Calu3 (cell line): ENCODE measurements around the gene C19orf25. TPM values are rescaled to one million over a fixed set of nuclear protein-coding genes. Genes with fewer than 3 reads are reported as not detected.

Experiments used
- BruUV-seq: library from RNA; stranded (reverse); fragments of 400-500 nt; replicated peaks from 2 replicates; lab custom pipeline; 2021; lab: Mats Ljungman, UMichigan
- CTCF ChIA-PET: fragments of 300-600 bp; sonication (Branson Sonifier 250); formaldehyde crosslinking; loops from one replicate; lab custom pipeline; 2022; ENCODE audit warnings: antibody characterized with exemption; lab: Charles Lee
- DNase-seq: peaks from one replicate; pipeline ENCODE4 v3.0.0; 2022
- H3K27ac Mint-ChIP-seq: one replicate; pipeline ENCODE4 v1.8.0; 2022; ENCODE audit warnings: mixed read lengths; ENCODE audit not compliant: unreplicated experiment
- H3K27me3 Mint-ChIP-seq: one replicate; pipeline ENCODE4 v1.8.0; 2022; ENCODE audit warnings: mixed read lengths; ENCODE audit not compliant: unreplicated experiment
- H3K36me3 Mint-ChIP-seq: one replicate; pipeline ENCODE4 v1.8.0; 2022; ENCODE audit warnings: mild to moderate bottlenecking, moderate library complexity, mixed read lengths; ENCODE audit not compliant: insufficient read depth, unreplicated experiment
- H3K4me1 Mint-ChIP-seq: one replicate; pipeline ENCODE4 v1.8.0; 2022; ENCODE audit warnings: mild to moderate bottlenecking, low read depth, mixed read lengths; ENCODE audit not compliant: unreplicated experiment
- H3K4me3 Mint-ChIP-seq: one replicate; pipeline ENCODE4 v1.8.0; 2022; ENCODE audit warnings: mild to moderate bottlenecking, low read depth, moderate library complexity, mixed read lengths; ENCODE audit not compliant: unreplicated experiment
- H3K9me3 Mint-ChIP-seq: one replicate; pipeline ENCODE4 v1.8.0; 2022; ENCODE audit warnings: low read depth, mixed read lengths; ENCODE audit not compliant: unreplicated experiment
- CTCF ChIP-seq: fragments of 200-600 bp; IDR thresholded peaks from one replicate; pipeline ENCODE4 v1.8.0; 2022; ENCODE audit warnings: antibody characterized with exemption; ENCODE audit not compliant: unreplicated experiment
- intact Hi-C: fragments of 100-400 bp; cut with micrococcal nuclease; formaldehyde crosslinking; loops from one replicate; pipeline ENCODE4 v1.10.0; 2022; ENCODE audit not compliant: unreplicated experiment
- total RNA-seq: library from RNA; stranded (reverse); gene quantifications from 2 replicates; pipeline ENCODE4 v1.2.3, GENCODE V29; 2022

C19orf25 gene
- total RNA-seq, 1 experiment from 2014 or later = 33.7 TPM

DNA sequence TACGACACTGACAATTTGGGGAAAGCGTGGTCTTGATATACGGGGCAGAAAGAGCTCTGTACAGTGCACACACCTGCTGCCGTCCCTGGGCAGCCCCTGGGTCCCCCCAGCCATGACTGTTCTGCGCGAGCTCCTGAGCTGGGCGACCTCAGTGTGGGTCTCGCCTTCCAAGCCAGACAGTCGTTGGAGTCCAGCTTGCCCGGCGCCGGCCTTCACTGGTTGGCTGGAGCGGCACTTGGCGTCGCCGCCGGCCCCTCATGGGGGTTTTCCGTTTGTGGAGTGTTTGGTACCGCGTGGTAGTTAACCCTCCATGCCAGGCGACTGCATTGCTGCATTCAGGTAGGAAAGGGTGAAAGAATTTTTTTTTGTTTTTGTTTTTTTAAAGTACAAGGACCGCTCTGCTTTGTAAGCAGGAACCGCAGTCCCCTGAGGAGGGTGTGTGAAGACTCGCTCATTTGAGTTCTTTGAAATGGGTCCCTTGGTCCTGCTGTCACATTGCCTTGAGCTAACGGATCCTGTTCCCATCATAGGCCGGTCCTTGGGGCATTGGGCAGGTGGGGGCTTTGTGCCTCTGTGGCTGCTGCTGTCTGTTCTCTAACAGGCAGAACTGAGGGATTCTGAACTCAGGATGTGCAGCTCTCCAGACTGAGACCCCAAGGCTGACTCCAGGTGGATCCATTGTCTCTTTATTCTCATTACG lies 51.6 kb downstream of the C19orf25 start:
- peaks cover 50% of the 10 kb centered on the region for H3K36me3 Mint-ChIP-seq
- no peak overlapping the region for H3K4me3 Mint-ChIP-seq
- no peaks in the 10 kb centered on the region for H3K4me1 Mint-ChIP-seq
- no peaks in the 10 kb centered on the region for H3K27me3 Mint-ChIP-seq
- no peaks in the 10 kb centered on the region for H3K9me3 Mint-ChIP-seq
- BruUV-seq = no TSS peak
- CTCF ChIA-PET = no interaction called here
- DNase-seq = no peak
- TF ChIP-seq CTCF = no peak
- intact Hi-C loops = no loop called here
- H3K27ac Mint-ChIP-seq = no peak overlapping the region

- H3K27me3 Mint-ChIP-seq = no peaks in the 10 kb centered on the region
- no peak for TF ChIP-seq CTCF
- DNase-seq = no peak
- H3K9me3 Mint-ChIP-seq = no peaks in the 10 kb centered on the region
- intact Hi-C loops = no loop called here
- CTCF ChIA-PET = no interaction called here
- H3K36me3 Mint-ChIP-seq = peaks cover 44% of the 10 kb centered on the region
- no TSS peak for BruUV-seq
- no peak overlapping the region for H3K27ac Mint-ChIP-seq
- no peaks in the 10 kb centered on the region for H3K4me1 Mint-ChIP-seq
- H3K4me3 Mint-ChIP-seq = no peak overlapping the region
These were observed 52.3 kb downstream of the C19orf25 start for GRCh38 chr19:1426736-1427135.

DNA sequence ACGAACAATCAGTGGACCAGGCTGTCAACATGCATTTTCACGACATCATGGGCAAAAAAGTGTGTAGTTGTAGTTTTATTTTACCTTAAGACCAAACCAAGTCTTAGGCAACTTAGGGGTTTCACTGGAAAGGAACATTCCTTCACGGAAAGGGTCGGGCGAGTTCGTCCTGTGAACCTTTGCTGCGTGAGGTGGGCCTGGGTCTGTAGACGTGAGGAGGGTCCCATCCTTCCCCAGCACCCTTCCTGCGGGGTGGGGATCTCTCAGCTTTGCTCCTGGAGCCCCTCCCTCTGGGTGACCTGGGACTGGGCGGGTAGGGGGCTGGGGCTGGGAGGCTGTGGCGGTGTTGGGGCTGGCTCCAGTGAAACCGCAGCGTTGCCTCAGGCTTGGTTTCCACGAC lies 53.1 kb downstream of the C19orf25 start:
- H3K4me3 Mint-ChIP-seq = no peak overlapping the region
- no peaks in the 10 kb centered on the region for H3K9me3 Mint-ChIP-seq
- peaks cover 42% of the 10 kb centered on the region for H3K36me3 Mint-ChIP-seq
- no peak for DNase-seq
- no TSS peak for BruUV-seq
- no peaks in the 10 kb centered on the region for H3K4me1 Mint-ChIP-seq
- no peak for TF ChIP-seq CTCF
- CTCF ChIA-PET = no interaction called here
- H3K27ac Mint-ChIP-seq = no peak overlapping the region
- no peaks in the 10 kb centered on the region for H3K27me3 Mint-ChIP-seq
- intact Hi-C loops = no loop called here

DNA sequence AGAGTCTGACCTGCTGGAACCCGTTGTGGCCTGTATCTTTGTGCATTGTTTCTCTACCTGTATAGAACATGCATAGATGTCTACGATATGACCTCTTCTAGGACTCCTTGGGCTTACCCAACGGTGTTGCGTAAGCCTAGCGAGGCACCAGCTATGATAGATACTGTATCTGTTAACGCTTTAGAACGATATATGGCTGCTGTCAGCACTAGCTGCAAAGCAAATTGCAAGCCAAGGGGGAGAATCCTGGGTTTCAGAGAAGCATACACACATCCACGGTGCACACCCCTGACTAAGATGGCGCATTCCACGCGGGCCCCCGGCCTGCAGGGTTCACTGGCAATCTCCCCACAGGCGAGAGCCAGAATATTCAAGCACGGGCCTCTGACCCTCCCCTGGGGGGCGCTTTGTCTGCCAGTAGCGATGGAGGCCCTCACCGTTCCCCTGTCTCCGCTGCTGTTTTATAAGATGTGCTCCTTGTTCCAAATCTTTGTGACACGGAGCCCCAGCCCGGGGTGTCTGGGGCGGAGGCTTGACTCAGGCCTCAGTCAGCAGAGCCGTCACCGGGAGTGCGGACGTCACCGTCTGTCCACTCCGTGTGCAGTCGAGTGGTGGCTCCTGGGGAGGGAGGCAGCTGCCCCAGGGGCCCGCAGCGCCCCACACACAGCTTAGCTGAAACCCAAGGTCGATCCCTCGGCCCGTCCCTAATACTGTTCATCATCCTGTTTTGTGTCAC lies 53.7 kb downstream of the C19orf25 start:
- H3K4me3 Mint-ChIP-seq = no peak overlapping the region
- CTCF ChIA-PET = no interaction called here
- no peak overlapping the region for H3K27ac Mint-ChIP-seq
- no peak for DNase-seq
- peaks cover 42% of the 10 kb centered on the region for H3K36me3 Mint-ChIP-seq
- BruUV-seq = no TSS peak
- H3K9me3 Mint-ChIP-seq = no peaks in the 10 kb centered on the region
- no peak for TF ChIP-seq CTCF
- H3K27me3 Mint-ChIP-seq = no peaks in the 10 kb centered on the region
- H3K4me1 Mint-ChIP-seq = no peaks in the 10 kb centered on the region
- intact Hi-C loops = no loop called here
